GM15510 (cell line): ENCODE data around the gene DNAH6.

ENCODE experiments used
- POLR2A ChIP-seq: IDR thresholded peaks from 3 replicates; pipeline ENCODE4 v1.6.1; 2011; ENCODE audit warnings: borderline replicate concordance; ENCODE audit not compliant: insufficient read length; ENCODE audit errors: extremely low read depth

Gene DNAH6

DNA sequence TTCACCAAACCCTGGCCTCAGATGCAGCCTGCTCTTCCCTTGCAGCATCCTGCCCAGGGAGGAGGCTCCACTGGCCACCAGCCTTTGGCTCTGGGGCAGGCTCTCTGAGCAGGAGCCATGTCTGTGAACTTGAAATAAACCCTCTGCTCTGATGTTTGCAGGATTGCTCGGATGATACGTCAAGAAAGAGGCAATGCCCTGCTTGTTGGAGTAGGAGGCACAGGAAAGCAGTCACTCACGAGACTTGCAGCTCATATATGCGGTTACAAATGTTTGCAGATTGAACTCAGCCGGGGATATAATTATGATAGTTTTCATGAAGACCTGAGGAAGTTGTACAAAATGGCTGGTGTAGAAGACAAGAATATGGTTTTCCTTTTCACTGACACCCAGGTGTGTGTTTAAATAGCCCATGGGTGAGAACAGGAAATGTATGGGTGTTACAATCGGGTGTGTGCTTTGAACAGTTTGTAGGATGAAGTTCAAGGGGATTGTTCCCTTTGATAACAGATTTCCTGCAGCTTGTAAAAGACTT lies 177.9 kb downstream of the DNAH6 start:
- TF ChIP-seq POLR2A = no peak

DNA sequence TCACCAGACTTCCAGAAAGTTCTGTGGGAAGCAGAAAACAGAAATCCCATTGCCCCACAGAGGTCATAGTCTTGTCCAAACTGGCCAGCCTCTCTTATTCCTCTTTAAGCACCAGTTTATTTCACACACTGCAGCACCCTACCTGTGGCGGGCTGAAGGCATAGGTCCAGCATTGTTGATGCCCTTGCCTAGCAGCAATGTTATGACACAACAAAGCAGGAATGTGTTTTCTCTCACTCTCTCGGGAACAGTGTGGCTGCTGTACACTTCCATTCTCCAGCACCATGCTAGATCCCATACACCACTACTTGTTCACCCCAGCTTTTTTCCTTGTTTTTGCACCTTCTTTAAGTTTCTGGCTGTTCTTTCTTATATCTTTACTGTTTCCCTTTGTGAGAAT lies 181.6 kb downstream of the DNAH6 start:
- TF ChIP-seq POLR2A = no peak

DNA sequence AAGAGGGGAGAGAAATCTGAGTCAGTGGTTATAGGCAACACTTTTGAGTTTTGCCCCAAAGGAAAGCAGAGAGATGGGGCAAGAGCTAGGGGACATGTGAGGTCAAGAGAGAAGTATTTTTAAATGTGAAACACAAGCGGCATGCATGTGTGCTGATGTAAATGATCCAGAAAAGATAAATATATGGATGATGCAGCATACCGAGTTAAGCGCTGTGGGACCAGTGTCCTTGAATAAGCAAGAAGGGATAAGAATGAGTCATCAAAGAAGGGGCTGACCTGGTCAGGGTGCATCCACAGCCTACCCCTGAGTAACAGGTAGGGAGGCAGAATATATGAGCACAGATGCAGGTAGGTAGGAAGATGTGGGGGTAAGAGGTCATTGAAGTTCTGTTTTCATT lies 183.7 kb downstream of the DNAH6 start:
- TF ChIP-seq POLR2A = no peak

DNA sequence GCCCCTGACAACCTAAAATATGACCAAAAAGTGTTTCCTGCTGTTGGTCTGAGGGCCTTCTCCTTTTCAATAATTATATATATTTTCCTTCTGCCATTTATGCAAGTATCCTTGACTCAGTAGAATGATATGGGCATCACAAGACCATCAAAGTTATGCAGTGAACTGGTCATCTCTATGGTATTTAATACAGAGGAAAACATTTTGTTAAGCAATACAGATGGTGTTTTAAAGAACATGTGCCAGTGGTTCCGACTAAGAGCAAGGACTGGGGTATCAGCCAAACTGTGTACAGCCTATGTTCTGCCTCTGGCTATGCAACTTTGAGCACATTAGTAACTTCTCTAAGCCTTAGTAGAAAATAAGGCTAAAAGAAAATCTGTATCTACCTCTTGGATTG lies 185.6 kb downstream of the DNAH6 start:
- no peak for TF ChIP-seq POLR2A

DNA sequence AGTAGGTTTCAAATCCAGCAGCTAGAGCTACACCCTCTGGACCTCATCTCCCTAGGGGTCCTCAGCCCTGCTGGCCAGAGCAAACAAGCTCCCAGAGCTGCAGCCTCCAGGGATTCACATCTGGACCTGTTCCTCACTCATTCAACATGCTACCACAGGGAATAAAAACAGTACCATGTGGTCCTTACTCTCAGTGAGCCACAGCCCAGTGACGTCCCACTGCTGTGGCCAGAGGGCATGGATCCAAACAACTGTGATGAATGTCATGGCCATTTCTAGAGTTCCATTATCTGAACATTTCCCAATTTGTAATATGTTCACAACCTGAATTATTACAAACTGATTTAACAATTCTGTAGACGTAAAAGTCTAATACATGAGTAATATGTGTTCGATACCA lies 186.6 kb downstream of the DNAH6 start:
- no peak for TF ChIP-seq POLR2A

DNA sequence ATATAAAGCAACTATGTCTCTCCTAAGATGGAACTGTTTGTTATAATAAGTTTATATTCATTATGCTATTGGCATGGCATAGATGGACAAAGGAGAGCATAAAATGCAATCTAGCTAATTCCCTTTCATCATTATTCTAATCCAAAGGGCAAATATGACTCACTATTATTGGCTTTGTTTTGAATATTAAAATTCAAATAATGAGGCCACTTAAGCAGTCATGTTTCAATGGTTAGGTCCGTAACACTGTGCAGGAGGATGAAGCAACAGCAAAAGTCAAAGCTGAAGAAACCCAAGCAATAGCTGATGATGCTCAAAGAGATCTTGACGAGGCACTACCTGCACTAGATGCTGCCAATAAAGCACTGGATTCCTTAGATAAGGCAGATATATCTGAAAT lies 187.5 kb downstream of the DNAH6 start:
- TF ChIP-seq POLR2A = no peak

DNA sequence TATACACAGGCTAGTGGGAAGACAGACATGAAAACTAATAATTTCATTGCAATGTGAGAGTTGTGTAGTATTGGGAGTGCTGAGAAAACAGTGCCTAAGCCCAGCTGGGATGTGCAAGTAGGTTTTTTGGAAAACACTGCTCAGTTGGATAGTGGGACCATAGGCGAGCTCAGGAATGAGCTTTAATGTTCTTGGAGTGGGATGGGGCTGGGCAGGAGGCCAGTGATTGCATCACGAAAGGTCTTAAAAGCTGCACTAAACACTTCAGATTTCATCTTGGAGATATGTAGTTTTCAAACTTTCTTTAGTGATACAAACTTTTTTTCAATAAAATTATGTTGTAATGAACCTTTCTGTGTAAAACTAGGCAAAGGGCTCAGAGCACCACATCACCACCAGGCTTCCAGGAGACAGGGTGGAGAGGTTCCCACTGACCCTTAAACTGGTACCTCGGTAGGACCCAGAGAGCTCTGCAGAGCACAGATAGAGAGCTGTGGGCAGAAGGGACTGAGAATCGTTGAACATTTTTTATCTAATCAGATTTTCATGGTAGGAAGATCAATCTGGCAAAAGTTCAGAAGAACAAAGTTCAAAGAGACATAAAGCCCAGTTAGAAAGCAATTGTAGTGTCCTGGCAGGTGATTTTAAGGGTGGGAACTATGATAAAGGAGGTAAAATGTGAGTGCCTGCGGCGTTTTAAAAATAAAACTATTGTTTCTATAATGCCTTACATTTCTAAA lies 188.4 kb downstream of the DNAH6 start:
- no peak for TF ChIP-seq POLR2A

DNA sequence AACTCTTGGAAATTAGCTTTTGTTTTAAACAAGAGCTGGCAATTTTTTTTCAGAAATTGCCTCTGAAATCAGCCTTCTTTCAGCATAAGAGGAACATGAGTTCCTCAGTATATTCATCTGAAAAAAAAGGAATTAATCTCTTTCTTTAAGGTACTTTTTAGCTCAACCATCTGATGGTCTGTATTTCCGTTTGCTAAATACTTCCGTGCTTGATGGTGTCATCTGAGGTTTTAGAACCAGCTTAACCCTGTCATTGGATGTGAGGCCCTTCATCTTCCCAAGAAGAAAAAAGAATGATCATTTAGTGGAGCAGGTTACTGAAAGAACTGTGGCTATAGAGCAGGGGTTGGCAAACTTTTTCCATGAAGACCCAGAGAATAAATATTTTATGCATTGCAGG lies 189.6 kb downstream of the DNAH6 start:
- no peak for TF ChIP-seq POLR2A

DNA sequence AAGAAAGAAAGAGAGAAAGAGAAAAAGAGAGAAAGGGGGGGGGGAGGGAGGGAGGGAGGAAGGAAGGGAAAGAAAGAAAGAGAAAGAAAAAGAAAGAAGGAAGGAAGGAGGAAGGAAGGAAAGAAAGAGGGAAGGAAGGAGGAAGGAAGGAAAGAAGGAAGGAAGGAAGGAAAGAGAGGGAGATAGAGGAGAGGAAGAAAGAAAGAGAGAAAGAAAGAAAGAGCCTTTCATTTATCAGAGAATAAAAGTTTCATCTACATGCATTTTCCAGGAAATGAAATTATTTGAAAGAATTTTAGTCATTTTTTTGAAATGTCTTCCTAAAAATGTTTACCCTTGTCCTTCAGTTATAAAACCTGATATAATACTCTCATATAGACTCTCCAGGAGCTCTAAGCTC lies 192.1 kb downstream of the DNAH6 start:
- TF ChIP-seq POLR2A = no peak

DNA sequence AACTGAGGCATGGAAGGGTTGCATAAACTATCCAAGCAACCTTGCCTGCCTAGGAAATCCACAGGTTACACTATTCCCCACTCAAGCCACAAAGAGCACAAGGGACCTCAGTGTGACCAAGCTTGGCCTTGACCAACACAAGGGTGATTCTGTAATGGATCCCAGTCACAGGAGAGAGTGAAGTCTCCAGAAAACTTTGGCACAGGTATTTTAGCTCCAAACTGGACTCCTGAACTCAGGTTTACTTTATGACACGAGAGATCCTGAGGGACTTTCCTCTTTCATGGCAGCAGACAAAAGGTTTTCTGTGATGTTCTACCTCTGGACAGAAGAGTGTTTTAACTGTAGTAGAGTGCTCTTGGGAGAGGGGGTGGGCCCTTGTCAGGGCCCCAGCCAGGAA lies 195.4 kb downstream of the DNAH6 start:
- no peak for TF ChIP-seq POLR2A

DNA sequence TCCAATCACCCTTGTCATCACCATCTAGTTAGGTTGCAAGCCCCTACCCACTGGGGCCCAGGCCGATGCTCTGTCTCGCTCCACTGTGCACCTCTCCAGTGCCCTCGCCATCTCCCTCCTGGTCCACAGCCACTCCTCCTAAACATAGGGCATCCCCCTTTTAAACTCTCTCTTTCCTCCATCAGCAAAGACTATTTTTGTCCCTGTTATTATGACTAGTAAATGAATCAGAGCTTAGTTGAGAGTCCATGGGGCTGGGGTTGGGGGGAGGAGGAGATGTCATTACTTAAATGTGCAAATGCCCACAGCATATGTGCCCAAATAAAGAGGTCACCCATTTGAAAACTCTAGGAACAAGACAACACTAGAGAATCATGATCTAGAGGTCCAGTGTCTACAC lies 197.1 kb downstream of the DNAH6 start:
- no peak for TF ChIP-seq POLR2A

DNA sequence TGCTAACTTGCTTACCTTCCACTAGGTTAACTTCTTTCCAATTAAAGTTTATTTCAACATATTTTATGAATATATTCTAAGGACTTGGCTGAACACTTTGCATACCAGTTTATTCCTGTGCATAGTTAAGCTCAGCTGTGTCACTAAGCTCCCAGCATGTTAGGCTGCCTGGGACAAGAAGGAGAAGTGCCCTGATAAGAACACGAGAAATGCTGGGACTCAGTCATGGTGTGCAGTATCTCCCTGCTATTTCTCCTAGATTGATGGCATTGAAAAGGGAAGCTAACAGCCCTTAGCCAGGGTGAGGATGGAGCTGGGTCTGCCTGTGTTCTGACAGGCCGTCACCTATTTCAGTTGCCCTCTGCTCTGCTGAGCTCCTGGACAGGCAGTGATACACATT lies 200.3 kb downstream of the DNAH6 start:
- no peak for TF ChIP-seq POLR2A

DNA sequence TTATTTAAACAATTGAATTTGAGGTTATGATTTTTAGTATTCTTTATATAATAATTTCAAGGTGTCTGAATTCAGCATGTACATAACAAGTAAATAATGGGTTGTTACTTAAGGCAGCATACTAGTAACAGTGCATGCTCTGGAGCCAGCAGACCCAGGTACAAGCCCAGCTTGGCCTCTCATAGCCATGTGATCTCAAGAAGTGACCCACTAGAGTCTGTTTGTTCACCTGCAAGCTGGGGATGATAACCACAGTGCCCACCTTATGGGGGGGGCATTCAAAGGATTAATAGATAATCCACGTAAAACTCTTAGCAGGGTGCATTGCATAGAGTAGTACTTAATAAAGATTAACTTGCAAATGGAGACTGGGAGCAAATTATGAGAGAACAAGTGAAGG lies 201.0 kb downstream of the DNAH6 start:
- TF ChIP-seq POLR2A = no peak

DNA sequence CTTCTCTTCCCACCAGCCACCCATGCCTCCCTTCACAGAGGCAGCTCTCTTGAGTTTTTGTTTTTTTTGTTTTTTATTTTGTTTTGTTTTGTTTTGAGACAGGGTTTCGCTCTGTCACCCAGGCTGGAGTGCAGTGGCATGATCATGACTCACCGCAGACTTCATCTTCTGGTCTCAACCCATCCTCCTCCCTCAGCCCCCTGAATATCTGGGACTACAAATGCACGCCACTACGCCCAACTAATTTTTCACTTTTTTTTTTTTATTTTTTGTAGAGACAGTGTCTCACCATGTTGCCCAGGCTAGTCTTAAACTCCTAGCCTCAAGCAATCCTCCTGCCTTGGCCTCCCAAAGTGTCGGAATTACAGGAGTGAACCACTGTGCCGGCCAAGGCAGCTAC lies 203.1 kb downstream of the DNAH6 start:
- TF ChIP-seq POLR2A = no peak

DNA sequence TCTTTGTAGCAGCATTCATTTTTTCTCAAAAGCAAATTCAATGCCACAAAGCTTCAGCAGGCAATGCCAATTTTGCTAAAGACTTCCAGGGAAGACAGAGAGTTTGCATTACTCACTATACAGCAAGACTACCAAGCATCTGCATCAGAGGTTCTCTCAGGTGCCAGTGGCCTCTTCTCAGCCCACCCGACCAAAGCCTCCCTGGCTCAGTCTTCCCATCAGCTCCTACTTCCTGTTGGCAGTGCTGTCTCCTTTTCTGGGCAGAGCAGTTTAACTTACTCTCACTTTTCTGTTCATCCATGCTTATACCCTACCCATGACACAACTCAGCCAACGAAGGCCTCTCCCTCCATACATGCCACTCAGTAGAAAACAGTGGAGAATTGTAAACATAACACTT lies 207.5 kb downstream of the DNAH6 start:
- TF ChIP-seq POLR2A = no peak

DNA sequence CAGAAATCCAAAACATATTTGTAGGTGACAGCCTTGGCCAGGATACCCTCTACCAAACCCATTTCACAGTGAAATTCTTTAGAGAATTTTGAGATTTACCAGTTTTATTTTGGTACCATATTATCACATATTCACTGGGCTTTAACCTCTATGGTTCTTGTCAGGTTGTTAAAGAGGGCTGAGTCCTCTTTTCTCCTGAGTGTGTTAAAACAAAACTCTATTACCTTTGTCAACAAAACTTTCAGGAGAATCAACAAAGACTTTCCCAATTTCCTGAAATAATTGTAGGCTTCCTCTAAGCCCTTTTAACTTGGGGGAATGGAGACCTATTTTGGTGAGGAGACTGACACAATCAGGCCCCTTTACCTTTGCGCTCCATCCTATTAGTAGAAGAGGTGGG lies 209.4 kb downstream of the DNAH6 start:
- TF ChIP-seq POLR2A = no peak

DNA sequence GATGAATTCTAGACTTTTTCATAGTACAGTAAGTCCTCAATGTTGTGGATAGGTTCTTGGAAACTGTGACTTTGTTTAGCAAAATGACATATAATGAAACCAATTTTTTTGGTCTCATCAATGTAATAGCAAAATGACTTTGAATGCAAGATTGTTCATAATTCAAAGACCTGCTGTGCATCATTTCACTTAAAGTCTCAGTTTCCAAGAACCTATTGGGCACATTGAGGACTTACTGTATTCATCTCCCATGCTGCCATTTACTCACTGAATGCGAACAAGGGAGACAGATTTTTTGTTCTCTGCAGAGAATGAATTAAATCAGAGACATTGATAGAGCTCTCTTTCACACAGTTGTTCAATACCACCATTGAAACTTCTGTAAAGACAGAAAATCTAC lies 211.0 kb downstream of the DNAH6 start:
- no peak for TF ChIP-seq POLR2A
